ENCODE measurements around the gene SPN. TPM values are rescaled to one million over a fixed set of nuclear protein-coding genes. Genes with fewer than 3 reads are reported as not detected.
A peak's percentile ranks its signal among the peaks of the same experiment; 100 is the strongest.

The SPN gene
- total RNA-seq, 2 experiments from 2014 or later = 110 to 119 TPM

DNA sequence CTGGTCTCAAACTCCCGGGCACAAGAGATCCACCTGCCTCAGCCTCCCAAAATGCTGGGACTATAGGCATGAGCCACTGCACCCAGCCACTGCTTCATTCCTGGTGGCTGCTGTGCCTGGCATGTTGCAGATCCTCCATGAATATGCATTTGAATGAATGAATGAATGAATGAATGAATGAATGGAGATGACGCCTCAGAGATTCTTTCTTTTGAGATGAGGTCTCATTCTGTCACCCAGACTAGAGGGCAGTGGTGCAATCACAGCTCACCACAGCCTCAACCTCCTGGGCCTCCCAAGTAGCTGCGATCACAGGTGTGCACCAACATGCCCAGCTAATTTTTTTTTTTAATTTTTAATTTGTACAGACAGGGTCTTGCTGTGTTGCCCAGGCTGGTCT, 5.2 kb downstream of the SPN start:
- H3K4me1 Mint-ChIP-seq (ENCODE audit: low read depth) = peaks cover 27% of the 10 kb centered on the region

DNA sequence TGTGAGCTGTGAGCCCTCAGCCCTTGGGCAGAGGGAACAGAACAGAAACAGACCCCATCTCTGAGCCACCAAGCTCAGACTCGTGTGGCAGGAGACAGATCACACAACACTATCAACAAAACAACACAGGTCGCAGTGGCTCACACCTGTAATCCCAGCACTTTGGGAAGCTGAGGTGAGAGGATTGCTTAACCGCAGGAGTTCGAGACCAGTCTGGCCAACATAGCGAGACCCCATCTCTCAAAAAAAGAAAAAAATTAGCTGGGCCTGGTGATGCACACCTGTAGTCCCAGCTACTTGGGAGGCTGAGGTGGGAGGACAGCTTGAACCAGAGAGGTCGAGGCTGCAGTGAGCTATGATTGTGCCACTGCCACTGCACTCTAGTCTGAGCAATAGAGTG, 10.5 kb downstream of the SPN start:
- ChIA-PET POLR2A (no interaction called here), CTCF (interaction anchor here (1.5 kb wide), 1 partner anchor 18 kb away, joined by 3 read pairs; no protein-coding TSS in a partner anchor)
- peaks cover 11% of the 10 kb centered on the region for H3K4me1 Mint-ChIP-seq (ENCODE audit: low read depth)
- no peak for ATAC-seq
- intact Hi-C loops (cut with micrococcal nuclease) = no loop called here
- no peaks in the 10 kb centered on the region for H3K9me3 Mint-ChIP-seq
- H3K27me3 Mint-ChIP-seq = no peaks in the 10 kb centered on the region
- DNase-seq = no peak
- TF ChIP-seq, protein P1, sequence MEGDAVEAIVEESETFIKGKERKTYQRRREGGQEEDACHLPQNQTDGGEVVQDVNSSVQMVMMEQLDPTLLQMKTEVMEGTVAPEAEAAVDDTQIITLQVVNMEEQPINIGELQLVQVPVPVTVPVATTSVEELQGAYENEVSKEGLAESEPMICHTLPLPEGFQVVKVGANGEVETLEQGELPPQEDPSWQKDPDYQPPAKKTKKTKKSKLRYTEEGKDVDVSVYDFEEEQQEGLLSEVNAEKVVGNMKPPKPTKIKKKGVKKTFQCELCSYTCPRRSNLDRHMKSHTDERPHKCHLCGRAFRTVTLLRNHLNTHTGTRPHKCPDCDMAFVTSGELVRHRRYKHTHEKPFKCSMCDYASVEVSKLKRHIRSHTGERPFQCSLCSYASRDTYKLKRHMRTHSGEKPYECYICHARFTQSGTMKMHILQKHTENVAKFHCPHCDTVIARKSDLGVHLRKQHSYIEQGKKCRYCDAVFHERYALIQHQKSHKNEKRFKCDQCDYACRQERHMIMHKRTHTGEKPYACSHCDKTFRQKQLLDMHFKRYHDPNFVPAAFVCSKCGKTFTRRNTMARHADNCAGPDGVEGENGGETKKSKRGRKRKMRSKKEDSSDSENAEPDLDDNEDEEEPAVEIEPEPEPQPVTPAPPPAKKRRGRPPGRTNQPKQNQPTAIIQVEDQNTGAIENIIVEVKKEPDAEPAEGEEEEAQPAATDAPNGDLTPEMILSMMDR (IDR thresholded peaks at IDR 0.05) = no peak
- peaks cover 12% of the 10 kb centered on the region for H3K36me3 Mint-ChIP-seq (ENCODE audit: low read depth)
- H3K27ac Mint-ChIP-seq = peak overlapping the region; percentile 42
- no peak overlapping the region for H3K4me3 Mint-ChIP-seq

More for the DNA sequence above, 5.2 kb downstream of the SPN start:
- ChIA-PET CTCF (interaction anchor here (0.7 kb wide), 1 partner anchor 32 kb away, joined by 4 read pairs; no protein-coding TSS in a partner anchor), POLR2A (no interaction called here)
- ATAC-seq = no peak
- intact Hi-C loops (cut with micrococcal nuclease) = no loop called here
- no peak overlapping the region for H3K27ac Mint-ChIP-seq
- no peak for DNase-seq
- H3K27me3 Mint-ChIP-seq = no peaks in the 10 kb centered on the region
- H3K9me3 Mint-ChIP-seq = no peaks in the 10 kb centered on the region
- no peak overlapping the region for H3K4me3 Mint-ChIP-seq
- TF ChIP-seq, protein P1 (IDR thresholded peaks at IDR 0.05) = no peak
- peaks cover 53% of the 10 kb centered on the region for H3K36me3 Mint-ChIP-seq (ENCODE audit: low read depth)

DNA sequence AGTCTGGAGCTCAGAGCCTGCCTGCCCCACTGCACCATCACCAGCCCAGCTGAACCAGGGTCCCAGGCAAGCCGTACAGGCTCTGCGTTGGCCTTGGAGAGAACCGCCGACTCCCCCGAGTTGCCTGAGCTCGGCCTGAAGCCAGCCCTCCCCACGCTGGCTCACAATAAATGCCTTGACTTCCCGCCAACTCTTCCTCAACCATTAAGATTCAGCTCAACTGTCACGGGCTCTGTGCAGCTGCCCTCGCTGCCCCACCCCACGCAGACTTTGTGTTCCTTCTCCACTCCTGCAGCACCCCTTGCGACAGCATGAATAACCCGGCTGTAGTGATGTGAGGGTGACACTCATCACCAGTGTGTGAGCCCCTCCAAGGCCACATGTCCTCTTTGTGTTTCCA, 11.1 kb downstream of the SPN start:
- H3K27me3 Mint-ChIP-seq = no peaks in the 10 kb centered on the region
- TF ChIP-seq, protein P1 (IDR thresholded peaks at IDR 0.05) = no peak
- intact Hi-C loops (cut with micrococcal nuclease) = no loop called here
- H3K9me3 Mint-ChIP-seq = no peaks in the 10 kb centered on the region
- DNase-seq = no peak
- peaks cover 15% of the 10 kb centered on the region for H3K4me1 Mint-ChIP-seq (ENCODE audit: low read depth)
- ChIA-PET POLR2A (interaction anchor here (0.6 kb wide), 1 partner anchor 29 kb away, joined by 3 read pairs; no protein-coding TSS in a partner anchor), CTCF (interaction anchor here (1.5 to 1.7 kb wide), 2 partner anchors 17 to 26 kb away, joined by 3 to 5 read pairs; no protein-coding TSS in a partner anchor)
- ATAC-seq = no peak
- no peak overlapping the region for H3K4me3 Mint-ChIP-seq
- H3K36me3 Mint-ChIP-seq (ENCODE audit: low read depth) = peaks cover 10% of the 10 kb centered on the region
- H3K27ac Mint-ChIP-seq = peak overlapping the region; percentile 75

DNA sequence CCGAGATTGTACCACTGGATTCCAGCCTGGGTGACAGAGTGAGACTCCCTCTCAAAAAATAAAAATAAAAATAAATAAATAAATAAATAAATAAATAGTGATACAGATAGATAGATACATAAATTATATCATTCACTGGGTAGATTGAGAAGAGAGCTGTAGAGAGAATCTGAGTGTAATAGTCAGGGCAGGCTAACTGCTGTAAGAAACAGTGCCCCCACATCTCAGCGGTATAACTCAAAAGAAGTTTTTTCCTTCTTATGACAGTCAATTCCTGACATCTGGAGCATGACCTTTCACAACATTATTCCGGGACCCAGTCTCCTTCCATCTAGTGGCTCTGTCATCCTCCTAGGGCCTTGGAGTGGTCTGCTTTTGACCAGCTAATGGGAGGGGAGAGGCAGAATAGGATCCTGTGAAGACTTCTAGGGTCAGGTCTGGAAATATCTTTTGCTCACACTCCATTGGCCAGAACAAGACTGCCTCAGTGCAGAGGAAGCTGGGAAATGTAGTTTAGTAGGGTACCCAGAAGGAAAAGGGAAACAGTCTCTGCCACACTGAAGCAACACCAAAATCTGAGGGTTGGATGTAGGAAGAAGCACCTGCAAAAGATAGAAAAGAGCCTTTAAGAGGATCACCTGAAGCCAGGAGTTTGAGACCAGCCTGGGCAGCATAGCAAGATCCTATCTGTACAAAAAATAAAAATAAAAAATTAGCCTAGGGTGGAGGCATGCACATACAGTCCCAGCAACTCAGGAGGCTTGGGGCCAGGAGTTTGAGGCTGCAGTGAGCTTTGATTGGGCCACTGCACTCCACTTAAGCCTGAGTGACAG, 13.0 kb downstream of the SPN start:
- ChIA-PET CTCF (interaction anchor here (0.6 to 1.7 kb wide), 6 partner anchors 9 to 114 kb away, joined by 3 to 5 read pairs (median 4); partner anchors contain the start of gene KIF22), POLR2A (interaction anchor here (0.7 to 1.1 kb wide), 3 partner anchors 10 to 133 kb away, joined by 3 read pairs; no protein-coding TSS in a partner anchor)
- Mint-ChIP-seq H3K4me3 (no peak overlapping the region), H3K27me3 (no peaks in the 10 kb centered on the region), H3K27ac (peak overlapping the region; percentile 9), H3K36me3 (ENCODE audit: low read depth) (peaks cover 10% of the 10 kb centered on the region), H3K9me3 (no peaks in the 10 kb centered on the region), H3K4me1 (ENCODE audit: low read depth) (peaks cover 21% of the 10 kb centered on the region)
- intact Hi-C loops (cut with micrococcal nuclease) = no loop called here
- TF ChIP-seq, protein P1 (IDR thresholded peaks at IDR 0.05) = no peak
- DNase-seq = no peak
- peak; percentile 74 for ATAC-seq

All from activated CD8-positive, alpha-beta T cell treated with anti-CD3 and anti-CD28 coated beads for 36 hours (primary cell).